SJSA1 (cell line): ENCODE measurements around the gene MYLK. TPM values are rescaled to one million over a fixed set of nuclear protein-coding genes. Genes with fewer than 3 reads are reported as not detected.

Experiments used
- DNase-seq, 2 experiments: peaks; one replicate each; pipeline ENCODE4 v3.0.0-alpha.2; 2015 to 2020; ENCODE audit warnings: low spot score in 2 of 2, low read depth in 1 of 2
- H3K27ac ChIP-seq: fragments of 250-450 bp; sonication (Bioruptor Pico); 2 replicates; pipeline ENCODE4 v1.5.1; 2020; ENCODE audit warnings: mild to moderate bottlenecking, moderate library complexity
- H3K27me3 ChIP-seq: fragments of 250-450 bp; sonication (Bioruptor Pico); replicated peaks from 2 replicates; pipeline ENCODE4 v1.5.1; 2020; ENCODE audit warnings: mild to moderate bottlenecking, moderate library complexity
- H3K36me3 ChIP-seq: fragments of 250-450 bp; sonication (Bioruptor Pico); 2 replicates; pipeline ENCODE4 v1.5.1; 2020; ENCODE audit warnings: mild to moderate bottlenecking
- H3K4me1 ChIP-seq: fragments of 250-450 bp; sonication (Bioruptor Pico); replicated peaks from 2 replicates; pipeline ENCODE4 v1.6.1; 2021; ENCODE audit warnings: mild to moderate bottlenecking
- H3K4me3 ChIP-seq: fragments of 250-450 bp; sonication (Bioruptor Pico); 2 replicates; pipeline ENCODE4 v1.5.1; 2020; ENCODE audit warnings: mild to moderate bottlenecking
- H3K9me3 ChIP-seq: fragments of 250-450 bp; sonication (Bioruptor Pico); replicated peaks from 2 replicates; pipeline ENCODE4 v1.5.1; 2020; ENCODE audit warnings: mild to moderate bottlenecking
- total RNA-seq: library from RNA; depleted of rRNA; stranded (reverse); fragments of >200 nt; shearing (Covaris generic); gene quantifications from 2 replicates; pipeline ENCODE4 v1.2.3, GENCODE V29; 2014

The MYLK gene
- total RNA-seq, 1 experiment from 2014 or later, result 147 TPM

GRCh38 chr3:123805504-123805903 is 78.6 kb downstream of the MYLK start:
- no peak overlapping the region for H3K4me3 ChIP-seq
- no peaks in the 10 kb centered on the region for H3K27me3 ChIP-seq
- DNase-seq, result no peak
- H3K9me3 ChIP-seq, result no peaks in the 10 kb centered on the region
- no peaks in the 10 kb centered on the region for H3K36me3 ChIP-seq
- peaks cover 12% of the 10 kb centered on the region for H3K4me1 ChIP-seq
- no peak overlapping the region for H3K27ac ChIP-seq

GRCh38 chr3:123805101-123805500 is 79.0 kb downstream of the MYLK start:
- Histone ChIP-seq H3K27ac (no peak overlapping the region), H3K27me3 (no peaks in the 10 kb centered on the region), H3K4me3 (no peak overlapping the region), H3K9me3 (no peaks in the 10 kb centered on the region), H3K36me3 (no peaks in the 10 kb centered on the region), H3K4me1 (peaks cover 12% of the 10 kb centered on the region)
- DNase-seq, result no peak

GRCh38 chr3:123804676-123805075 is 79.5 kb downstream of the MYLK start:
- Histone ChIP-seq H3K9me3 (no peaks in the 10 kb centered on the region), H3K4me1 (peaks cover 12% of the 10 kb centered on the region), H3K27me3 (no peaks in the 10 kb centered on the region), H3K36me3 (no peaks in the 10 kb centered on the region), H3K27ac (no peak overlapping the region), H3K4me3 (no peak overlapping the region)
- no peak for DNase-seq

- Histone ChIP-seq H3K27ac (no peak overlapping the region), H3K4me1 (peaks cover 11% of the 10 kb centered on the region)
Observed at GRCh38 chr3:123803521-123803920, 80.6 kb downstream of the MYLK start.

GRCh38 chr3:123802007-123802625 is 82.0 kb downstream of the MYLK start:
- Histone ChIP-seq H3K27ac (no peak overlapping the region), H3K36me3 (no peaks in the 10 kb centered on the region), H3K27me3 (no peaks in the 10 kb centered on the region), H3K4me3 (no peak overlapping the region), H3K9me3 (no peaks in the 10 kb centered on the region), H3K4me1 (peaks cover 11% of the 10 kb centered on the region)
- no peak for DNase-seq

More at GRCh38 chr3:123803521-123803920, 80.6 kb downstream of the MYLK start:
- Histone ChIP-seq H3K27me3 (no peaks in the 10 kb centered on the region), H3K4me3 (no peak overlapping the region), H3K9me3 (no peaks in the 10 kb centered on the region), H3K36me3 (no peaks in the 10 kb centered on the region)
- no peak for DNase-seq

GRCh38 chr3:123801474-123801873 is 82.7 kb downstream of the MYLK start:
- DNase-seq, result no peak
- H3K27ac ChIP-seq, result no peak overlapping the region
- H3K4me3 ChIP-seq, result no peak overlapping the region
- H3K9me3 ChIP-seq, result no peaks in the 10 kb centered on the region
- H3K27me3 ChIP-seq, result no peaks in the 10 kb centered on the region
- no peaks in the 10 kb centered on the region for H3K36me3 ChIP-seq
- H3K4me1 ChIP-seq, result peaks cover 11% of the 10 kb centered on the region

GRCh38 chr3:123800362-123800682 is 83.8 kb downstream of the MYLK start:
- no peak overlapping the region for H3K27ac ChIP-seq
- H3K4me1 ChIP-seq, result peaks cover 11% of the 10 kb centered on the region
- no peak overlapping the region for H3K4me3 ChIP-seq
- no peaks in the 10 kb centered on the region for H3K27me3 ChIP-seq
- DNase-seq, result no peak
- no peaks in the 10 kb centered on the region for H3K36me3 ChIP-seq
- no peaks in the 10 kb centered on the region for H3K9me3 ChIP-seq

GRCh38 chr3:123799544-123800361 is 84.4 kb downstream of the MYLK start:
- no peaks in the 10 kb centered on the region for H3K36me3 ChIP-seq
- DNase-seq, result peak in 1 of 2 experiments; percentile 59

GRCh38 chr3:123798550-123798949 is 85.6 kb downstream of the MYLK start:
- H3K4me3 ChIP-seq, result no peak overlapping the region
- H3K4me1 ChIP-seq, result peaks cover 11% of the 10 kb centered on the region
- H3K36me3 ChIP-seq, result no peaks in the 10 kb centered on the region
- H3K27ac ChIP-seq, result no peak overlapping the region
- no peaks in the 10 kb centered on the region for H3K27me3 ChIP-seq
- no peaks in the 10 kb centered on the region for H3K9me3 ChIP-seq
- DNase-seq, result no peak

More at GRCh38 chr3:123799544-123800361, 84.4 kb downstream of the MYLK start:
- H3K4me1 ChIP-seq, result peaks cover 11% of the 10 kb centered on the region
- no peak overlapping the region for H3K27ac ChIP-seq
- H3K27me3 ChIP-seq, result no peaks in the 10 kb centered on the region
- H3K4me3 ChIP-seq, result no peak overlapping the region
- no peaks in the 10 kb centered on the region for H3K9me3 ChIP-seq

GRCh38 chr3:123795471-123796251 is 88.5 kb downstream of the MYLK start:
- Histone ChIP-seq H3K27ac (no peak overlapping the region), H3K27me3 (no peaks in the 10 kb centered on the region), H3K4me1 (peaks cover 36% of the 10 kb centered on the region), H3K9me3 (no peaks in the 10 kb centered on the region), H3K4me3 (no peak overlapping the region), H3K36me3 (no peaks in the 10 kb centered on the region)
- DNase-seq, result no peak

GRCh38 chr3:123793425-123793824 is 90.7 kb downstream of the MYLK start:
- Histone ChIP-seq H3K4me1 (peaks cover 47% of the 10 kb centered on the region), H3K4me3 (no peak overlapping the region)

GRCh38 chr3:123792473-123793201 is 91.5 kb downstream of the MYLK start:
- Histone ChIP-seq H3K4me1 (peaks cover 48% of the 10 kb centered on the region), H3K9me3 (no peaks in the 10 kb centered on the region), H3K27ac (no peak overlapping the region), H3K36me3 (no peaks in the 10 kb centered on the region), H3K4me3 (no peak overlapping the region), H3K27me3 (no peaks in the 10 kb centered on the region)
- no peak for DNase-seq

More at GRCh38 chr3:123793425-123793824, 90.7 kb downstream of the MYLK start:
- Histone ChIP-seq H3K27me3 (no peaks in the 10 kb centered on the region), H3K9me3 (no peaks in the 10 kb centered on the region), H3K36me3 (no peaks in the 10 kb centered on the region), H3K27ac (no peak overlapping the region)
- no peak for DNase-seq

GRCh38 chr3:123791898-123792297 is 92.2 kb downstream of the MYLK start:
- Histone ChIP-seq H3K9me3 (no peaks in the 10 kb centered on the region), H3K36me3 (no peaks in the 10 kb centered on the region), H3K4me1 (peaks cover 48% of the 10 kb centered on the region), H3K27me3 (no peaks in the 10 kb centered on the region), H3K4me3 (no peak overlapping the region), H3K27ac (peak overlapping the region; percentile 1; the same call in 1 of the 2 replicates)
- DNase-seq, result no peak
